HepG2 (cell line): ENCODE measurements around the gene DLG5.

ENCODE experiments used
- CTCF ChIP-seq: sonication (generic); formaldehyde crosslinking; IDR thresholded peaks from 2 replicates; pipeline ENCODE4 v1.5.0; 2020; ENCODE audit warnings: mild to moderate bottlenecking, missing genetic modification reagents, moderate library complexity
- E2F5 ChIP-seq: sonication (generic); formaldehyde crosslinking; conservative IDR thresholded peaks from 2 replicates; pipeline ENCODE4 v1.4.0; 2020; ENCODE audit warnings: missing genetic modification reagents
- EP300 ChIP-seq, 3 experiments: sonication (generic) in 1 of 3; formaldehyde crosslinking in 1 of 3; IDR thresholded peaks; 2 replicates each; pipeline versions ENCODE4 v1.5.1 to v1.6.1; 2011 to 2020; ENCODE audit warnings: low read depth in 2 of 3, low read length in 2 of 3, borderline replicate concordance in 1 of 3, improper control_type of control experiment in 1 of 3, mild to moderate bottlenecking in 1 of 3, missing genetic modification reagents in 1 of 3, moderate library complexity in 1 of 3
- EZH2 ChIP-seq: conservative IDR thresholded peaks from 2 replicates; pipeline ENCODE4 v1.6.1; 2012; ENCODE audit warnings: mild to moderate bottlenecking, low read depth, low read length, moderate library complexity
- GABPB1 ChIP-seq: IDR thresholded peaks from 2 replicates; pipeline ENCODE4 v1.6.1; 2016; ENCODE audit warnings: mild to moderate bottlenecking, missing genetic modification reagents, moderate library complexity, missing compliant biosample characterization
- GATA4 ChIP-seq: sonication (generic); IDR thresholded peaks from 2 replicates; pipeline ENCODE4 v1.6.1; 2016; ENCODE audit warnings: antibody characterized with exemption, low read depth, borderline replicate concordance
- GATAD2A ChIP-seq: IDR thresholded peaks from 2 replicates; pipeline ENCODE4 v1.6.1; 2016
- POLR2A ChIP-seq, 2 experiments: IDR thresholded peaks; 2 replicates each; pipeline ENCODE4 v1.6.1; 2011; ENCODE audit warnings: low read depth in 2 of 2, low read length in 2 of 2, mild to moderate bottlenecking in 1 of 2, moderate library complexity in 1 of 2; ENCODE audit not compliant: insufficient read depth in 1 of 2
- SMC3 ChIP-seq: IDR thresholded peaks from 2 replicates; pipeline ENCODE4 v1.6.1; 2011; ENCODE audit warnings: low read length, improper control_type of control experiment
- TCF7L2 ChIP-seq: IDR thresholded peaks from 2 replicates; pipeline ENCODE4 v1.6.1; 2011; ENCODE audit warnings: mild to moderate bottlenecking, low read depth, low read length, moderate library complexity
- YY1 ChIP-seq: IDR thresholded peaks from 2 replicates; pipeline ENCODE4 v1.6.1; 2011; ENCODE audit warnings: low read length, low read depth, moderate library complexity, mild to moderate bottlenecking; ENCODE audit not compliant: insufficient read depth, insufficient replicate concordance
- ZBTB49 ChIP-seq: sonication (generic); formaldehyde crosslinking; IDR thresholded peaks from 2 replicates; pipeline ENCODE4 v1.4.0; 2020; ENCODE audit warnings: missing genetic modification reagents, borderline replicate concordance

GRCh38 chr10:77884181-77884580 is 42.4 kb downstream of the DLG5 start:
- TF ChIP-seq TCF7L2 (no peak), GABPB1 (CRISPR knock-in tag) (no peak), GATAD2A (no peak), YY1 (no peak), POLR2A (IDR thresholded peaks at IDR 0.05; ENCODE audit: insufficient read depth in 1 of 2, low read depth in 2 of 2, low read length in 2 of 2) (no peak), CTCF (CRISPR knock-in tag) (no peak), EP300 (IDR thresholded peaks at IDR 0.05; ENCODE audit: low read depth in 2 of 2, low read length in 2 of 2) (no peak), EP300 (CRISPR knock-in tag; IDR thresholded peaks at IDR 0.05; ENCODE audit: borderline replicate concordance) (no peak), GATA4 (no peak), ZBTB49 (CRISPR knock-in tag) (no peak), E2F5 (no peak), SMC3 (no peak), EZH2 (no peak)
